ENCODE data around the gene HS3ST3A1.
A peak's percentile ranks its signal among the peaks of the same experiment; 100 is the strongest.

Gene HS3ST3A1

GRCh38 chr17:13601776-13602551 lies at the start of gene HS3ST3A1:
HS3ST3A1 (minus strand) TSS chr17:13601929; CDS start chr17:13601129, 800 bp downstream.
- Histone ChIP-seq H3K4me3 (ENCODE audit: low read depth, low read length) (peak within 1 kb of the TSS; percentile 72), H3K4me1 (ENCODE audit: control insufficient read depth, insufficient read depth, low read length) (peaks cover 5% of the 10 kb centered on the region), H3K27me3 (ENCODE audit: control insufficient read depth, insufficient read depth, low read length) (peaks cover 15% of the 10 kb centered on the region), H3K36me3 (ENCODE audit: control insufficient read depth, insufficient read depth, low read length) (peaks cover 4% of the 10 kb centered on the region), H3K9me3 (ENCODE audit: control insufficient read depth, insufficient read depth, low read length) (no peaks in the 10 kb centered on the region), H3K9ac (ENCODE audit: low read depth, low read length) (peak within 1 kb of the TSS; percentile 60)

- Histone ChIP-seq H3K36me3 (ENCODE audit: control insufficient read depth, insufficient read depth, low read length) (no peaks in the 10 kb centered on the region), H3K9me3 (ENCODE audit: control insufficient read depth, insufficient read depth, low read length) (no peaks in the 10 kb centered on the region), H3K4me1 (ENCODE audit: control insufficient read depth, insufficient read depth, low read length) (no peaks in the 10 kb centered on the region), H3K27me3 (ENCODE audit: control insufficient read depth, insufficient read depth, low read length) (no peaks in the 10 kb centered on the region), H3K9ac (ENCODE audit: low read depth, low read length) (no peak overlapping the region), H3K4me3 (ENCODE audit: low read depth, low read length) (no peak overlapping the region)
Measured at GRCh38 chr17:13650096-13650675, 48.5 kb upstream of the HS3ST3A1 start.

GRCh38 chr17:13647543-13648021 lies 45.9 kb upstream of the HS3ST3A1 start:
- H3K36me3 ChIP-seq (ENCODE audit: control insufficient read depth, insufficient read depth, low read length), result no peaks in the 10 kb centered on the region
- no peaks in the 10 kb centered on the region for H3K27me3 ChIP-seq (ENCODE audit: control insufficient read depth, insufficient read depth, low read length)
- no peak overlapping the region for H3K9ac ChIP-seq (ENCODE audit: low read depth, low read length)
- no peaks in the 10 kb centered on the region for H3K4me1 ChIP-seq (ENCODE audit: control insufficient read depth, insufficient read depth, low read length)
- no peaks in the 10 kb centered on the region for H3K9me3 ChIP-seq (ENCODE audit: control insufficient read depth, insufficient read depth, low read length)
- no peak overlapping the region for H3K4me3 ChIP-seq (ENCODE audit: low read depth, low read length)

GRCh38 chr17:13646969-13647542 lies 45.3 kb upstream of the HS3ST3A1 start:
- no peak overlapping the region for H3K9ac ChIP-seq (ENCODE audit: low read depth, low read length)
- no peaks in the 10 kb centered on the region for H3K4me1 ChIP-seq (ENCODE audit: control insufficient read depth, insufficient read depth, low read length)
- no peak overlapping the region for H3K4me3 ChIP-seq (ENCODE audit: low read depth, low read length)
- no peaks in the 10 kb centered on the region for H3K9me3 ChIP-seq (ENCODE audit: control insufficient read depth, insufficient read depth, low read length)
- no peaks in the 10 kb centered on the region for H3K36me3 ChIP-seq (ENCODE audit: control insufficient read depth, insufficient read depth, low read length)
- no peaks in the 10 kb centered on the region for H3K27me3 ChIP-seq (ENCODE audit: control insufficient read depth, insufficient read depth, low read length)

- Histone ChIP-seq H3K9ac (ENCODE audit: low read depth, low read length) (no peak overlapping the region), H3K4me1 (ENCODE audit: control insufficient read depth, insufficient read depth, low read length) (no peaks in the 10 kb centered on the region), H3K4me3 (ENCODE audit: low read depth, low read length) (no peak overlapping the region), H3K9me3 (ENCODE audit: control insufficient read depth, insufficient read depth, low read length) (no peaks in the 10 kb centered on the region), H3K27me3 (ENCODE audit: control insufficient read depth, insufficient read depth, low read length) (no peaks in the 10 kb centered on the region), H3K36me3 (ENCODE audit: control insufficient read depth, insufficient read depth, low read length) (no peaks in the 10 kb centered on the region)
Measured at GRCh38 chr17:13646411-13646810, 44.7 kb upstream of the HS3ST3A1 start.

GRCh38 chr17:13643180-13643579 lies 41.5 kb upstream of the HS3ST3A1 start:
- H3K36me3 ChIP-seq (ENCODE audit: control insufficient read depth, insufficient read depth, low read length), result no peaks in the 10 kb centered on the region
- H3K4me1 ChIP-seq (ENCODE audit: control insufficient read depth, insufficient read depth, low read length), result peaks cover 4% of the 10 kb centered on the region
- H3K4me3 ChIP-seq (ENCODE audit: low read depth, low read length), result no peak overlapping the region
- H3K27me3 ChIP-seq (ENCODE audit: control insufficient read depth, insufficient read depth, low read length), result no peaks in the 10 kb centered on the region
- H3K9ac ChIP-seq (ENCODE audit: low read depth, low read length), result no peak overlapping the region
- H3K9me3 ChIP-seq (ENCODE audit: control insufficient read depth, insufficient read depth, low read length), result no peaks in the 10 kb centered on the region

GRCh38 chr17:13642188-13642587 lies 40.5 kb upstream of the HS3ST3A1 start:
- Histone ChIP-seq H3K36me3 (ENCODE audit: control insufficient read depth, insufficient read depth, low read length) (no peaks in the 10 kb centered on the region), H3K4me3 (ENCODE audit: low read depth, low read length) (no peak overlapping the region), H3K9ac (ENCODE audit: low read depth, low read length) (no peak overlapping the region), H3K27me3 (ENCODE audit: control insufficient read depth, insufficient read depth, low read length) (no peaks in the 10 kb centered on the region), H3K4me1 (ENCODE audit: control insufficient read depth, insufficient read depth, low read length) (peaks cover 4% of the 10 kb centered on the region), H3K9me3 (ENCODE audit: control insufficient read depth, insufficient read depth, low read length) (no peaks in the 10 kb centered on the region)

- Histone ChIP-seq H3K9ac (ENCODE audit: low read depth, low read length) (no peak overlapping the region), H3K4me3 (ENCODE audit: low read depth, low read length) (no peak overlapping the region), H3K36me3 (ENCODE audit: control insufficient read depth, insufficient read depth, low read length) (no peaks in the 10 kb centered on the region), H3K9me3 (ENCODE audit: control insufficient read depth, insufficient read depth, low read length) (no peaks in the 10 kb centered on the region), H3K27me3 (ENCODE audit: control insufficient read depth, insufficient read depth, low read length) (no peaks in the 10 kb centered on the region), H3K4me1 (ENCODE audit: control insufficient read depth, insufficient read depth, low read length) (peaks cover 4% of the 10 kb centered on the region)
Measured at GRCh38 chr17:13640551-13640950, 38.8 kb upstream of the HS3ST3A1 start.

GRCh38 chr17:13638855-13639458 lies 37.2 kb upstream of the HS3ST3A1 start:
- no peak overlapping the region for H3K9ac ChIP-seq (ENCODE audit: low read depth, low read length)
- H3K27me3 ChIP-seq (ENCODE audit: control insufficient read depth, insufficient read depth, low read length), result no peaks in the 10 kb centered on the region

GRCh38 chr17:13636951-13637350 lies 35.2 kb upstream of the HS3ST3A1 start:
- Histone ChIP-seq H3K4me3 (ENCODE audit: low read depth, low read length) (no peak overlapping the region), H3K27me3 (ENCODE audit: control insufficient read depth, insufficient read depth, low read length) (no peaks in the 10 kb centered on the region), H3K4me1 (ENCODE audit: control insufficient read depth, insufficient read depth, low read length) (peaks cover 4% of the 10 kb centered on the region), H3K9me3 (ENCODE audit: control insufficient read depth, insufficient read depth, low read length) (no peaks in the 10 kb centered on the region), H3K9ac (ENCODE audit: low read depth, low read length) (no peak overlapping the region), H3K36me3 (ENCODE audit: control insufficient read depth, insufficient read depth, low read length) (no peaks in the 10 kb centered on the region)

More at GRCh38 chr17:13638855-13639458, 37.2 kb upstream of the HS3ST3A1 start:
- Histone ChIP-seq H3K9me3 (ENCODE audit: control insufficient read depth, insufficient read depth, low read length) (no peaks in the 10 kb centered on the region), H3K4me1 (ENCODE audit: control insufficient read depth, insufficient read depth, low read length) (peaks cover 4% of the 10 kb centered on the region), H3K36me3 (ENCODE audit: control insufficient read depth, insufficient read depth, low read length) (no peaks in the 10 kb centered on the region), H3K4me3 (ENCODE audit: low read depth, low read length) (no peak overlapping the region)

- no peak overlapping the region for H3K4me3 ChIP-seq (ENCODE audit: low read depth, low read length)
- no peak overlapping the region for H3K9ac ChIP-seq (ENCODE audit: low read depth, low read length)
- no peaks in the 10 kb centered on the region for H3K27me3 ChIP-seq (ENCODE audit: control insufficient read depth, insufficient read depth, low read length)
- peaks cover 4% of the 10 kb centered on the region for H3K4me1 ChIP-seq (ENCODE audit: control insufficient read depth, insufficient read depth, low read length)
- H3K36me3 ChIP-seq (ENCODE audit: control insufficient read depth, insufficient read depth, low read length), result no peaks in the 10 kb centered on the region
- no peaks in the 10 kb centered on the region for H3K9me3 ChIP-seq (ENCODE audit: control insufficient read depth, insufficient read depth, low read length)
Measured at GRCh38 chr17:13635951-13636350, 34.2 kb upstream of the HS3ST3A1 start.

Data from iPS-15b (cell line).